Measurements from ENCODE around the gene EEF1A2.

Gene EEF1A2

GRCh38 chr20:63447320-63447719 lies 51.6 kb downstream of the EEF1A2 start:
- DNase-seq = no peak

- no peak for DNase-seq
These were observed 52.5 kb downstream of the EEF1A2 start for GRCh38 chr20:63446216-63447024.

- no peak for DNase-seq
These were observed 53.7 kb downstream of the EEF1A2 start for GRCh38 chr20:63445075-63445734.

- no peak for DNase-seq
These were observed 54.3 kb downstream of the EEF1A2 start for GRCh38 chr20:63444548-63444947.

- no peak for DNase-seq
These were observed 55.1 kb downstream of the EEF1A2 start for GRCh38 chr20:63443606-63444395.

GRCh38 chr20:63442100-63442493 lies 56.8 kb downstream of the EEF1A2 start:
- peak; percentile 59 for DNase-seq

GRCh38 chr20:63441136-63442099 lies 57.5 kb downstream of the EEF1A2 start:
- DNase-seq = no peak

GRCh38 chr20:63440366-63440955 lies 58.4 kb downstream of the EEF1A2 start:
- no peak for DNase-seq

GRCh38 chr20:63439866-63440265 lies 59.0 kb downstream of the EEF1A2 start:
- DNase-seq = no peak

GRCh38 chr20:63438121-63438520 lies 60.8 kb downstream of the EEF1A2 start:
- no peak for DNase-seq
